ENCODE measurements around the gene KCTD1.

The KCTD1 gene

GRCh38 chr18:26480897-26481795 is 67.2 kb downstream of the KCTD1 start:
- DNase-seq (ENCODE audit: low read depth): peak; percentile 54

GRCh38 chr18:26479681-26480079 is 68.7 kb downstream of the KCTD1 start:
- DNase-seq (ENCODE audit: low read depth): no peak

- no peak for DNase-seq (ENCODE audit: low read depth)
Measured at GRCh38 chr18:26479065-26479680, 69.2 kb downstream of the KCTD1 start.

- no peak for DNase-seq (ENCODE audit: low read depth)
Measured at GRCh38 chr18:26477828-26478466, 70.4 kb downstream of the KCTD1 start.

- DNase-seq (ENCODE audit: low read depth): no peak
Measured at GRCh38 chr18:26476697-26477096, 71.7 kb downstream of the KCTD1 start.

- no peak for DNase-seq (ENCODE audit: low read depth)
Measured at GRCh38 chr18:26474542-26474941, 73.8 kb downstream of the KCTD1 start.

GRCh38 chr18:26473672-26474071 is 74.7 kb downstream of the KCTD1 start:
- DNase-seq (ENCODE audit: low read depth): peak; percentile 25

GRCh38 chr18:26471826-26472225 is 76.5 kb downstream of the KCTD1 start:
- no peak for DNase-seq (ENCODE audit: low read depth)

GRCh38 chr18:26471027-26471426 is 77.3 kb downstream of the KCTD1 start:
- no peak for DNase-seq (ENCODE audit: low read depth)

- no peak for DNase-seq (ENCODE audit: low read depth)
Measured at GRCh38 chr18:26470011-26470637, 78.2 kb downstream of the KCTD1 start.

- no peak for DNase-seq (ENCODE audit: low read depth)
Measured at GRCh38 chr18:26468931-26469340, 79.4 kb downstream of the KCTD1 start.

- DNase-seq (ENCODE audit: low read depth): no peak
Measured at GRCh38 chr18:26466026-26466425, 82.3 kb downstream of the KCTD1 start.

GRCh38 chr18:26465431-26465830 is 82.9 kb downstream of the KCTD1 start:
- DNase-seq (ENCODE audit: low read depth): no peak

GRCh38 chr18:26464128-26465011 is 84.0 kb downstream of the KCTD1 start:
- no peak for DNase-seq (ENCODE audit: low read depth)

GRCh38 chr18:26462355-26462754 is 86.0 kb downstream of the KCTD1 start:
- no peak for DNase-seq (ENCODE audit: low read depth)

- DNase-seq (ENCODE audit: low read depth): no peak
Measured at GRCh38 chr18:26461405-26461804, 86.9 kb downstream of the KCTD1 start.

- DNase-seq (ENCODE audit: low read depth): no peak
Measured at GRCh38 chr18:26460449-26461091, 87.8 kb downstream of the KCTD1 start.

GRCh38 chr18:26459884-26460283 is 88.5 kb downstream of the KCTD1 start:
- no peak for DNase-seq (ENCODE audit: low read depth)

GRCh38 chr18:26459340-26459739 is 89.0 kb downstream of the KCTD1 start:
- DNase-seq (ENCODE audit: low read depth): no peak

GRCh38 chr18:26458526-26459232 is 89.7 kb downstream of the KCTD1 start:
- peak; percentile 58 for DNase-seq (ENCODE audit: low read depth)

All from stromal cell of bone marrow (primary cell).